ENCODE results near the gene NCKAP5L.

- TF ChIP-seq CTCF (IDR thresholded peaks at IDR 0.05) (no peak), EP300 (IDR thresholded peaks at IDR 0.05) (no peak), POLR2A (IDR thresholded peaks at IDR 0.05) (no peak)
Measured at GRCh38 chr12:49827051-49827400, 1.2 kb downstream of the NCKAP5L start.

Data from tibial nerve (tissue), 4 donors.